ENCODE results near the gene OR11H6. TPM values are rescaled to one million over a fixed set of nuclear protein-coding genes. Genes with fewer than 3 reads are reported as not detected.
"Not testable (repeated sequence)": the region's sequence is repeated elsewhere in the genome, so short reads cannot be mapped to it uniquely, and the experiment has no call there.

OR11H6 gene
- total RNA-seq, 1 experiment from 2014 or later, result not detected

DNA sequence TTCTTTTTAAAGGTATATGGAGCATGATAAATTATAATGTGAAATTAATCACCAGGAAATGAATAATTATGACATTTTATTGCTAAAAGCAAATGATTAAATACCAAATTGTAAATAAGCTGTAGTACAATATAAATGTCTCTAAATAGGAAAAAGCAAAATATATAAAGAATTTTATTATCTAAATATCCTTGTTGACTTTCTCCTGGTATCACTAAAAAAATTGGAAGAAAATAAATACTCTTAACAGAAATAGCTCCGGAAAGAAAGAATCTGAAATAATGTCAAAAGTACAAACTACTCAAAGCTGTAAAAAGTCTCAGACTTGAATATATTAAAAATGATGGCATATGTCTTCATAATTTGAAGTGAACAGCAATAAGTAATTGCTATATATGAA is 5.2 kb downstream of the OR11H6 start, which contains the start of gene OR11H7:
OR11H7 (plus strand) TSS at position 301 of the 400 bp plus-strand sequence.
- Histone ChIP-seq H3K9me3 (ENCODE audit: low read depth, low read length, poor library complexity, severe bottlenecking) (no peaks in the 10 kb centered on the region), H3K27ac (ENCODE audit: low read depth, low read length, poor library complexity, severe bottlenecking) (no peak within 1 kb of the TSS), H3K36me3 (ENCODE audit: insufficient read depth, low read length, poor library complexity, severe bottlenecking) (no peaks in the 10 kb centered on the region), H3K4me3 (ENCODE audit: low read depth, low read length, poor library complexity, severe bottlenecking) (no peak within 1 kb of the TSS), H3K4me1 (ENCODE audit: insufficient read depth, low read length, poor library complexity, severe bottlenecking) (no peaks in the 10 kb centered on the region), H3K27me3 (replicated peaks; ENCODE audit: insufficient read depth, low read depth, low read length, poor library complexity) (no peaks in the 10 kb centered on the region)
- TF ChIP-seq EZH2 (IDR thresholded peaks at IDR 0.05; ENCODE audit: borderline replicate concordance, low read depth, low read length, poor library complexity, severe bottlenecking), result no peak
- TF ChIP-seq, protein P1, sequence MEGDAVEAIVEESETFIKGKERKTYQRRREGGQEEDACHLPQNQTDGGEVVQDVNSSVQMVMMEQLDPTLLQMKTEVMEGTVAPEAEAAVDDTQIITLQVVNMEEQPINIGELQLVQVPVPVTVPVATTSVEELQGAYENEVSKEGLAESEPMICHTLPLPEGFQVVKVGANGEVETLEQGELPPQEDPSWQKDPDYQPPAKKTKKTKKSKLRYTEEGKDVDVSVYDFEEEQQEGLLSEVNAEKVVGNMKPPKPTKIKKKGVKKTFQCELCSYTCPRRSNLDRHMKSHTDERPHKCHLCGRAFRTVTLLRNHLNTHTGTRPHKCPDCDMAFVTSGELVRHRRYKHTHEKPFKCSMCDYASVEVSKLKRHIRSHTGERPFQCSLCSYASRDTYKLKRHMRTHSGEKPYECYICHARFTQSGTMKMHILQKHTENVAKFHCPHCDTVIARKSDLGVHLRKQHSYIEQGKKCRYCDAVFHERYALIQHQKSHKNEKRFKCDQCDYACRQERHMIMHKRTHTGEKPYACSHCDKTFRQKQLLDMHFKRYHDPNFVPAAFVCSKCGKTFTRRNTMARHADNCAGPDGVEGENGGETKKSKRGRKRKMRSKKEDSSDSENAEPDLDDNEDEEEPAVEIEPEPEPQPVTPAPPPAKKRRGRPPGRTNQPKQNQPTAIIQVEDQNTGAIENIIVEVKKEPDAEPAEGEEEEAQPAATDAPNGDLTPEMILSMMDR (conservative IDR thresholded peaks at IDR 0.05; ENCODE audit: low read depth, low read length), result no peak
- intact Hi-C loops (cut with micrococcal nuclease; ENCODE audit: unreplicated experiment), result no loop called here
- ChIA-PET POLR2A (ENCODE audit: low non-redundant PET) (no interaction called here), CTCF (no interaction called here)
- no peak for DNase-seq (ENCODE audit: low spot score)
- BruUV-seq (replicated peaks), result no TSS peak

DNA sequence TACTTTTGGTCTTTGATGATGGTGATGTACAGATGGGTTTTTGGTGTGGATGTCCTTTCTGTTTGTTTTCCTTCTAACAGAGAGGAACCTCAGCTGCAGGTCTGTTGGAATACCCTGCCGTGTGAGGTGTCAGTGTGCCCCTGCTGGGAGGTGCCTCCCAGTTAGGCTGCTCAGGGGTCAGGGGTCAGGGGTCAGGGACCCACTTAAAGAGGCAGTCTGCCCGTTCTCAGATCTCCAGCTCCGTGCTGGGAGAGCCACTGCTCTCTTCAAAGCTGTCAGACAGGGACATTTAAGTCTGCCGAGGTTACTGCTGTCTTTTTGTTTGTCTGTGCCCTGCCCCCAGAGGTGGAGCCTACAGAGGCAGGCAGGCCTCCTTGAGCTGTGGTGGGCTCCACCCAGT is 11.9 kb downstream of the OR11H6 start:
- DNase-seq (ENCODE audit: low spot score); intact Hi-C loops (cut with micrococcal nuclease; ENCODE audit: unreplicated experiment); H3K4me3 ChIP-seq (ENCODE audit: low read depth, low read length, poor library complexity, severe bottlenecking); H3K27ac ChIP-seq (ENCODE audit: low read depth, low read length, poor library complexity, severe bottlenecking); H3K4me1 ChIP-seq (ENCODE audit: insufficient read depth, low read length, poor library complexity, severe bottlenecking); POLR2A ChIA-PET (ENCODE audit: low non-redundant PET); H3K27me3 ChIP-seq (replicated peaks; ENCODE audit: insufficient read depth, low read depth, low read length, poor library complexity); H3K9me3 ChIP-seq (ENCODE audit: low read depth, low read length, poor library complexity, severe bottlenecking); H3K36me3 ChIP-seq (ENCODE audit: insufficient read depth, low read length, poor library complexity, severe bottlenecking); BruUV-seq (replicated peaks): not testable (repeated sequence)
- CTCF ChIA-PET, result interaction anchor here (0.6 kb wide), 1 partner anchor 1221 kb away, joined by 3 read pairs; no protein-coding TSS in a partner anchor

DNA sequence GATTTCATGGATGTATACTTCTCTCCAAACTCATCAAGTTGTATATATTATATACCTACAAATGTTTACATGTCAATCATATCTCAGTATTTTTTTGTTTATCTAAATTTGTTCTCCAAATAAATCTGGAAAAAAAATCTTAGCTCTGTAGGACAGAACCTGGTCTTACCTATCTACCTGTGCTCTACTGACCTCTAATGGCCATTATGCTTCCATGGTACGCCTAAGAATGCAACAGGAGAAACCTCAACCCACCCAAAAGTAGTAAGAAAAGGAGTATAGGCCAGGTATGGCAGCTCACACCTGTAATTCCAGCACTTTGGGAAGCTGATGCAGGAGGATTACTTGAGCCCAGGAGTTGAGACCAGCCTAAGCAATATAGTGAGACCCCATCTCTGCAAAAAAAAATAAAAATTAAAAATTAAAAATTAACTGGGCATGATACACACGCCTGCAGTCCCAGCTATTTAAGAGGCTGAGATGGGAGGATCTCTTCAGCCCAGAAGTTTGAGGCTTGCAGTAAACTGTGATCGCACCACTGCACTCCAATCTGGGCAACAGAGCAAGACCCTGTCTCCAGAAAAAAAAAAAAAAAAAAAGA is 24.2 kb downstream of the OR11H6 start:
- Histone ChIP-seq H3K36me3 (ENCODE audit: insufficient read depth, low read length, poor library complexity, severe bottlenecking) (no peaks in the 10 kb centered on the region), H3K4me1 (ENCODE audit: insufficient read depth, low read length, poor library complexity, severe bottlenecking) (no peaks in the 10 kb centered on the region), H3K27me3 (replicated peaks; ENCODE audit: insufficient read depth, low read depth, low read length, poor library complexity) (no peaks in the 10 kb centered on the region), H3K9me3 (ENCODE audit: low read depth, low read length, poor library complexity, severe bottlenecking) (no peaks in the 10 kb centered on the region), H3K27ac (ENCODE audit: low read depth, low read length, poor library complexity, severe bottlenecking) (no peak overlapping the region), H3K4me3 (ENCODE audit: low read depth, low read length, poor library complexity, severe bottlenecking) (no peak overlapping the region)
- POLR2A ChIA-PET (ENCODE audit: low non-redundant PET), result no interaction called here
- CTCF ChIA-PET, result no interaction called here
- DNase-seq (ENCODE audit: low spot score), result peak; percentile 21
- TF ChIP-seq, protein P1 (conservative IDR thresholded peaks at IDR 0.05; ENCODE audit: low read depth, low read length), result peak; percentile 30; the same call in 1 of the 2 replicates
- TF ChIP-seq EZH2 (IDR thresholded peaks at IDR 0.05; ENCODE audit: borderline replicate concordance, low read depth, low read length, poor library complexity, severe bottlenecking), result no peak
- BruUV-seq (replicated peaks), result no TSS peak
- intact Hi-C loops (cut with micrococcal nuclease; ENCODE audit: unreplicated experiment), result no loop called here

DNA sequence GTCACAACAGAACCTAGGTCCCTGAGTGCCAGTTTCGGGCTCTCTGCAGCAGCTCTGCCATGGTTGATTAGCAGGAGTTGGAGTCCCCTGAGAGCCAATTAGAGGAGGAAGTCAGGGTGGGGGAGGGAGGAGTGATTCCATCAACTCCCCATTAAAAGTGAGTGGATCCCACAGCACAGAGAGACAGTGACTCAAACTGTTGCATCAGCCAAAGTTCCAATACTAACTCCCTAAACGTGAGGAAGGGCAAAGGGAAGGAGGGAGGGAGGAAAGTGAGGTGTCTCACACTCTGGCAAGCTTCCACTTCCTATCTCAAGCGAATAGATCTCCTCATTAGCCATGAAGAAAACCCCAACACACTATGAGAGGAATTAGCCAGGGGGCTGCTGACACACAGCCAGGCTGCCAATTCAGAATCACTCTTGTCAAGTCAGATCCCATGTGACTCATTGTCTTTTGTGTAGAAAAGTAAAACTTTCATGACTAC is 39.2 kb downstream of the OR11H6 start:
- H3K4me1 ChIP-seq (ENCODE audit: insufficient read depth, low read length, poor library complexity, severe bottlenecking), result peaks cover 19% of the 10 kb centered on the region
- peak; percentile 93 for DNase-seq (ENCODE audit: low spot score)
- no peaks in the 10 kb centered on the region for H3K27me3 ChIP-seq (replicated peaks; ENCODE audit: insufficient read depth, low read depth, low read length, poor library complexity)
- H3K27ac ChIP-seq (ENCODE audit: low read depth, low read length, poor library complexity, severe bottlenecking), result peak overlapping the region; percentile 82
- no peaks in the 10 kb centered on the region for H3K9me3 ChIP-seq (ENCODE audit: low read depth, low read length, poor library complexity, severe bottlenecking)
- POLR2A ChIA-PET (ENCODE audit: low non-redundant PET), result no interaction called here
- CTCF ChIA-PET, result no interaction called here
- TF ChIP-seq, protein P1 (conservative IDR thresholded peaks at IDR 0.05; ENCODE audit: low read depth, low read length), result no peak
- no peak for TF ChIP-seq EZH2 (IDR thresholded peaks at IDR 0.05; ENCODE audit: borderline replicate concordance, low read depth, low read length, poor library complexity, severe bottlenecking)
- H3K36me3 ChIP-seq (ENCODE audit: insufficient read depth, low read length, poor library complexity, severe bottlenecking), result no peaks in the 10 kb centered on the region
- BruUV-seq (replicated peaks), result no TSS peak
- H3K4me3 ChIP-seq (ENCODE audit: low read depth, low read length, poor library complexity, severe bottlenecking), result no peak overlapping the region
- intact Hi-C loops (cut with micrococcal nuclease; ENCODE audit: unreplicated experiment), result no loop called here

DNA sequence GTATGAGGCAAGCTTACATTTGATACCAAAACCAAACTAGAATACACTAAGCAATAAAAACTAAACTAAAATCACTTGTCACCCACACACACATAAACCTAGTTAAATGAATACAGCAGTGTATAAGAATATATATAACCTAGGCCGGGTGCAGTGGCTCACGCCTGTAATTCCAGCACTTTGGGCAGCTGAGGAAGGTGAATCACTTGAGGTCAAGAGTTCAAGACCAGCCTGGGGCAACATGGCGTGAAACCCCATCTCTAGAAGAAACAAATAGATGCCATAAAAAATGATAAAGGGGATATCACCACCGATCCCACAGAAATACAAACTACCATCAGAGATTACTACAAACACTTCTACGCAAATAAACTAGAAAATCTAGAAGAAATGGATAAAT is 40.9 kb downstream of the OR11H6 start:
- DNase-seq (ENCODE audit: low spot score); H3K36me3 ChIP-seq (ENCODE audit: insufficient read depth, low read length, poor library complexity, severe bottlenecking); CTCF ChIA-PET; intact Hi-C loops (cut with micrococcal nuclease; ENCODE audit: unreplicated experiment); H3K9me3 ChIP-seq (ENCODE audit: low read depth, low read length, poor library complexity, severe bottlenecking); BruUV-seq (replicated peaks); H3K4me3 ChIP-seq (ENCODE audit: low read depth, low read length, poor library complexity, severe bottlenecking); POLR2A ChIA-PET (ENCODE audit: low non-redundant PET); H3K27me3 ChIP-seq (replicated peaks; ENCODE audit: insufficient read depth, low read depth, low read length, poor library complexity); H3K27ac ChIP-seq (ENCODE audit: low read depth, low read length, poor library complexity, severe bottlenecking): not testable (repeated sequence)
- H3K4me1 ChIP-seq (ENCODE audit: insufficient read depth, low read length, poor library complexity, severe bottlenecking), result peaks cover 19% of the 10 kb centered on the region
